HCT116 (cell line): ENCODE results near the gene RAB3IP.

Experiments used
- ATF3 ChIP-seq: IDR thresholded peaks from 2 replicates; pipeline ENCODE4 v1.6.1; 2012
- CTCF ChIP-seq, 3 experiments: fragments of 200-600 bp in 1 of 3; sonication (generic) in 1 of 3; IDR thresholded peaks in 2 of 3; conservative IDR thresholded peaks in 1 of 3; 2 replicates each; pipeline ENCODE4 v1.5.1; 2012 to 2017; ENCODE audit warnings: low read depth in 2 of 3, low read length in 2 of 3, antibody characterized with exemption in 1 of 3, borderline replicate concordance in 1 of 3, control low read depth in 1 of 3, mild to moderate bottlenecking in 1 of 3, mixed read lengths in 1 of 3, mixed run types in 1 of 3, moderate library complexity in 1 of 3; ENCODE audit not compliant: insufficient read depth in 1 of 3
- EZH2 ChIP-seq: fragments of 200-600 bp; sonication (generic); IDR thresholded peaks from 2 replicates; pipeline ENCODE4 v1.6.1; 2017; ENCODE audit warnings: antibody characterized with exemption, mixed run types
- EZH2phosphoT487 ChIP-seq: fragments of 200-600 bp; IDR thresholded peaks from 2 replicates; pipeline ENCODE4 v1.6.1; 2018; ENCODE audit warnings: antibody characterized with exemption, borderline replicate concordance
- FOSL1 ChIP-seq: IDR thresholded peaks from 2 replicates; pipeline ENCODE4 v1.6.1; 2012; ENCODE audit warnings: low read depth
- POLR2A ChIP-seq: IDR thresholded peaks from 2 replicates; pipeline ENCODE4 v1.7.0; 2011; ENCODE audit warnings: borderline replicate concordance; ENCODE audit not compliant: insufficient read depth, insufficient read length; ENCODE audit errors: extremely low read depth
- RAD21 ChIP-seq: IDR thresholded peaks from 2 replicates; pipeline ENCODE4 v1.6.1; 2012; ENCODE audit warnings: low read depth, mild to moderate bottlenecking
- SP1 ChIP-seq: IDR thresholded peaks from 2 replicates; pipeline ENCODE4 v1.6.1; 2012; ENCODE audit warnings: low read depth
- YY1 ChIP-seq: IDR thresholded peaks from 2 replicates; pipeline ENCODE4 v1.6.1; 2011; ENCODE audit warnings: low read length, low read depth, moderate library complexity, mild to moderate bottlenecking; ENCODE audit not compliant: insufficient replicate concordance; ENCODE audit errors: extremely low read depth
- ZFX ChIP-seq: fragments of 450-650 bp; IDR thresholded peaks from 2 replicates; pipeline ENCODE4 v1.6.1; 2017

GRCh38 chr12:69744109-69744508, 5.4 kb downstream of the RAB3IP start:
- TF ChIP-seq EZH2phosphoT487 (no peak), SP1 (no peak), POLR2A (no peak), CTCF (IDR thresholded peaks at IDR 0.05 in 2 of 3, conservative IDR thresholded peaks at IDR 0.05 in 1 of 3; ENCODE audit: borderline replicate concordance in 1 of 3, insufficient read depth in 1 of 3, low read depth in 2 of 3, low read length in 2 of 3) (no peak), RAD21 (no peak), ZFX (no peak), EZH2 (no peak), FOSL1 (no peak), ATF3 (no peak), YY1 (no peak)
